K562 (cell line): Measurements from ENCODE around the gene PSRC1. TPM values are rescaled to one million over a fixed set of nuclear protein-coding genes. Genes with fewer than 3 reads are reported as not detected.
A peak's percentile ranks its signal among the peaks of the same experiment; 100 is the strongest.

Experiments used
- ARNT ChIP-seq, 2 experiments: fragments of 450-650 bp; IDR thresholded peaks; 2 replicates each; pipeline ENCODE4 v1.6.1; 2016; ENCODE audit warnings: mild to moderate bottlenecking in 1 of 2
- CBFA2T3 ChIP-seq: fragments of 450-650 bp; IDR thresholded peaks from 2 replicates; pipeline ENCODE4 v1.6.1; 2017
- FOXJ3 ChIP-seq: sonication (generic); formaldehyde crosslinking; IDR thresholded peaks from 2 replicates; pipeline ENCODE4 v1.4.0; 2020; ENCODE audit warnings: mild to moderate bottlenecking, missing genetic modification reagents
- HEY1 ChIP-seq: fragments of 250-450 bp; sonication (Bioruptor Pico); IDR thresholded peaks from 2 replicates; pipeline ENCODE4 v1.5.0; 2020; ENCODE audit warnings: mild to moderate bottlenecking, moderate library complexity, borderline replicate concordance
- KAT8 ChIP-seq: fragments of 450-650 bp; IDR thresholded peaks from 2 replicates; pipeline ENCODE4 v1.6.1; 2016; ENCODE audit warnings: low read depth, mild to moderate bottlenecking
- LEF1 ChIP-seq: fragments of 450-650 bp; IDR thresholded peaks from 2 replicates; pipeline ENCODE4 v1.6.1; 2016; ENCODE audit warnings: mild to moderate bottlenecking
- RUNX1 ChIP-seq: sonication (generic); IDR thresholded peaks from 2 replicates; pipeline ENCODE4 v1.6.1; 2016; ENCODE audit warnings: antibody characterized with exemption, low read depth
- SMARCB1 ChIP-seq: IDR thresholded peaks from 2 replicates; pipeline ENCODE4 v1.6.1; 2011; ENCODE audit warnings: improper control_type of control experiment, low read depth; ENCODE audit not compliant: insufficient read length
- YY1 ChIP-seq, 3 experiments: IDR thresholded peaks; 2 replicates each; pipeline ENCODE4 v1.6.1; 2011; ENCODE audit warnings: low read length in 2 of 3, mild to moderate bottlenecking in 2 of 3, moderate library complexity in 2 of 3, borderline replicate concordance in 1 of 3, control low read depth in 1 of 3, low read depth in 1 of 3; ENCODE audit not compliant: insufficient read depth in 3 of 3, insufficient replicate concordance in 2 of 3, control insufficient read depth in 1 of 3, insufficient read length in 1 of 3; ENCODE audit errors: extremely low read depth in 1 of 3
- ZNF143 ChIP-seq: sonication (generic); formaldehyde crosslinking; IDR thresholded peaks from 2 replicates; pipeline ENCODE4 v1.9.0; 2022; ENCODE audit warnings: mild to moderate bottlenecking, missing genetic modification reagents
- ZNF3 ChIP-seq: fragments of 250-450 bp; sonication (Bioruptor Pico); IDR thresholded peaks from 2 replicates; pipeline ENCODE4 v1.5.0; 2021; ENCODE audit warnings: mild to moderate bottlenecking, moderate library complexity
- ZNF584 ChIP-seq: fragments of 200-800 bp; sonication (Bioruptor generic); IDR thresholded peaks from 2 replicates; pipeline ENCODE4 v1.6.1; 2016; ENCODE audit warnings: low read depth, mild to moderate bottlenecking, missing genetic modification characterization, missing compliant biosample characterization
- polyA plus RNA-seq, 8 experiments: library from polyadenylated mRNA; depleted of rRNA in 4 of 8; stranded (reverse) in 5 of 8; unstranded in 3 of 8; fragments of >200 nt; fragmentation: Nextera tagmentation in 2 of 8; fragmentation: Illumina TruSeq in 1 of 8; extraction: Ambion mirVana in 2 of 8; extraction: Trizol in 1 of 8; gene quantifications; 2 replicates each; pipeline versions ENCODE4 v1.2.1 to v1.2.3, GENCODE V29; 2011 to 2014; ENCODE audit warnings: inconsistent platforms in 1 of 8, missing spikeins in 1 of 8
- total RNA-seq, 7 experiments: library from RNA; depleted of rRNA in 6 of 7; stranded (reverse); fragments of >200 nt in 6 of 7; fragmentation: Illumina TruSeq in 2 of 7; extraction: Trizol in 2 of 7; gene quantifications; 2 replicates each; pipeline versions ENCODE4 v1.2.1 to v1.2.3, GENCODE V29; 2011 to 2021; ENCODE audit warnings: low replicate concordance in 1 of 7
- TF ChIP-seq, protein P1 (sequence below): fragments of 450-650 bp; IDR thresholded peaks from 2 replicates; pipeline ENCODE4 v1.6.1; 2016; ENCODE audit warnings: low read depth
- TF ChIP-seq, protein P2 (sequence below), 3 experiments: fragments of 200-800 bp in 1 of 3; fragments of 250-450 bp in 1 of 3; fragments of 450-650 bp in 1 of 3; sonication (Bioruptor Pico) in 1 of 3; sonication (Bioruptor generic) in 1 of 3; formaldehyde crosslinking in 1 of 3; IDR thresholded peaks; 2 replicates each; pipeline versions ENCODE4 v1.6.1 to v1.8.0; 2016 to 2022; ENCODE audit warnings: mild to moderate bottlenecking in 2 of 3, missing genetic modification characterization in 2 of 3, missing compliant biosample characterization in 1 of 3, moderate library complexity in 1 of 3

The PSRC1 gene
- total and polyA plus RNA-seq, 9 of the 15 experiments (the other 6 are each of a cell fraction or from before 2014, with no cell fraction given): 6.5 to 65.2 (median 39.3) TPM

DNA sequence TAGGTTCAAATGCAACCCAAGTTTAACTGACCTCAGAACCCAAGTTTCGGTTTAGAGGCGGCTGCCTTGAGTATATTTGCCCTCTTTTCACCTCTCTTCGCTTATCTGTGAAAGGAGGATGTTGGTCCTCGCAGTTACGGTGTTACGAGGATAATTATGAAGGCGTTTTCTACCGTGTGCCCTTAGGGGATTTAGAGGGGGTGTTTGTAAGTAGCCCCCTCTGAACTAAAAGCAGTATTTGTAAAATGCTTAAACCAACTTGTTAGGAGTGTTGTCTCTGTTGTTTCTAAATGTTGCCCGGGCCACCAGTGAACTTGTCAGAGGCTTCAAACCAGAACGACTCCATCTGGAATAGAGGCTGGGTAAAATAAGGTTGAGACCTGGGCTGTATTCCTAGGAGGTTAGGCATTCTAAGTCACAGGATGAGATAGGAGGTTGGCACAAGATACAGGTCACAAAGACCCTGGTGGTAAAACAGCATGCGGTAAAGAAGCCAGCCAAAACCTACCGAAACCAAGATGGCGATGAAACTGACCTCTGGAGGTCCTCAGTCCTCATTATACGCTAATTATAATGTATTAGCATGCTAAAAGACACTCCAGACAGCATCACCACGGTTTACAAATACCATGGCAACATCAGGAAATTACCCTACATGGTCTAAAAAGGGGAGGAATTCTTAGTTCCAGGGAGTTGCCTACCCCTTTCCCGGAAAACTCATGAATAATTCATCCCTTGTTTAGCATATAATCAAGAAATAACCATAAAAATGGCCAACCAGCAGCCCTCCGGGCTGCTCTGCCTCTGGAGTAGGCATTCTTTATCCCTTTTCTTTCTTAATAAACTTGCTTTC is 1.0 kb upstream of the PSRC1 start (continued):
- TF ChIP-seq, protein P1, sequence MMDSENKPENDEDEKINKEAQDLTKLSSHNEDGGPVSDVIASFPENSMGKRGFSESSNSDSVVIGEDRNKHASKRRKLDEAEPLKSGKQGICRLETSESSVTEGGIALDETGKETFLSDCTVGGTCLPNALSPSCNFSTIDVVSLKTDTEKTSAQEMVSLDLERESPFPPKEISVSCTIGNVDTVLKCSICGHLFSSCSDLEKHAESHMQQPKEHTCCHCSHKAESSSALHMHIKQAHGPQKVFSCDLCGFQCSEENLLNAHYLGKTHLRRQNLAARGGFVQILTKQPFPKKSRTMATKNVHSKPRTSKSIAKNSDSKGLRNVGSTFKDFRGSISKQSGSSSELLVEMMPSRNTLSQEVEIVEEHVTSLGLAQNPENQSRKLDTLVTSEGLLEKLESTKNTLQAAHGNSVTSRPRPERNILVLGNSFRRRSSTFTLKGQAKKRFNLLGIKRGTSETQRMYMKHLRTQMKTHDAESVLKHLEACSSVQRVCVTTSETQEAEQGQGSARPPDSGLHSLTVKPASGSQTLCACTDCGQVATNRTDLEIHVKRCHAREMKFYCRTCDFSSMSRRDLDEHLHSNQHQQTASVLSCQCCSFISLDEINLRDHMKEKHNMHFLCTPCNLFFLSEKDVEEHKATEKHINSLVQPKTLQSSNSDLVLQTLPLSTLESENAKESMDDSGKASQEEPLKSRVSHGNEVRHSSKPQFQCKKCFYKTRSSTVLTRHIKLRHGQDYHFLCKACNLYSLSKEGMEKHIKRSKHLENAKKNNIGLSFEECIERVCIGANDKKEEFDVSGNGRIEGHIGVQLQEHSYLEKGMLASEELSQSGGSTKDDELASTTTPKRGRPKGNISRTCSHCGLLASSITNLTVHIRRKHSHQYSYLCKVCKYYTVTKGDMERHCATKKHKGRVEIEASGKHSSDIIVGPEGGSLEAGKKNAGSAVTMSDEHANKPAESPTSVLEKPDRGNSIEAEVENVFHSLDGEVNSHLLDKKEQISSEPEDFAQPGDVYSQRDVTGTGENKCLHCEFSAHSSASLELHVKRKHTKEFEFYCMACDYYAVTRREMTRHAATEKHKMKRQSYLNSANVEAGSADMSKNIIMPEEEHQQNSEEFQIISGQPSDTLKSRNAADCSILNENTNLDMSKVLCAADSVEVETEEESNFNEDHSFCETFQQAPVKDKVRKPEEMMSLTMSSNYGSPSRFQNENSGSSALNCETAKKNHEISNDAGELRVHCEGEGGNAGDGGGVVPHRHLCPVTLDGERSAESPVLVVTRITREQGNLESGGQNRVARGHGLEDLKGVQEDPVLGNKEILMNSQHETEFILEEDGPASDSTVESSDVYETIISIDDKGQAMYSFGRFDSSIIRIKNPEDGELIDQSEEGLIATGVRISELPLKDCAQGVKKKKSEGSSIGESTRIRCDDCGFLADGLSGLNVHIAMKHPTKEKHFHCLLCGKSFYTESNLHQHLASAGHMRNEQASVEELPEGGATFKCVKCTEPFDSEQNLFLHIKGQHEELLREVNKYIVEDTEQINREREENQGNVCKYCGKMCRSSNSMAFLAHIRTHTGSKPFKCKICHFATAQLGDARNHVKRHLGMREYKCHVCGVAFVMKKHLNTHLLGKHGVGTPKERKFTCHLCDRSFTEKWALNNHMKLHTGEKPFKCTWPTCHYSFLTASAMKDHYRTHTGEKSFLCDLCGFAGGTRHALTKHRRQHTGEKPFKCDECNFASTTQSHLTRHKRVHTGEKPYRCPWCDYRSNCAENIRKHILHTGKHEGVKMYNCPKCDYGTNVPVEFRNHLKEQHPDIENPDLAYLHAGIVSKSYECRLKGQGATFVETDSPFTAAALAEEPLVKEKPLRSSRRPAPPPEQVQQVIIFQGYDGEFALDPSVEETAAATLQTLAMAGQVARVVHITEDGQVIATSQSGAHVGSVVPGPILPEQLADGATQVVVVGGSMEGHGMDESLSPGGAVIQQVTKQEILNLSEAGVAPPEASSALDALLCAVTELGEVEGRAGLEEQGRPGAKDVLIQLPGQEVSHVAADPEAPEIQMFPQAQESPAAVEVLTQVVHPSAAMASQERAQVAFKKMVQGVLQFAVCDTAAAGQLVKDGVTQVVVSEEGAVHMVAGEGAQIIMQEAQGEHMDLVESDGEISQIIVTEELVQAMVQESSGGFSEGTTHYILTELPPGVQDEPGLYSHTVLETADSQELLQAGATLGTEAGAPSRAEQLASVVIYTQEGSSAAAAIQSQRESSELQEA: 0 out of 2 replicates have a peak, but pooled peaks have one; percentile 7
- 0 out of 4 replicates have a peak, but pooled peaks of 1 of the 2 experiments have one; percentile 12 for TF ChIP-seq ARNT (IDR thresholded peaks at IDR 0.05)
- TF ChIP-seq HEY1: no peak
- TF ChIP-seq ZNF584 (CRISPR knock-in tag): peak; percentile 71; the same call in 1 of the 2 replicates
- TF ChIP-seq RUNX1: no peak
- peak in 1 of 3 experiments; percentile 50 for TF ChIP-seq YY1 (IDR thresholded peaks at IDR 0.05; ENCODE audit: borderline replicate concordance in 1 of 3, control insufficient read depth in 1 of 3, extremely low read depth in 1 of 3, insufficient read depth in 3 of 3, insufficient read length in 1 of 3, insufficient replicate concordance in 2 of 3, low read depth in 1 of 3, low read length in 2 of 3)
- no peak for TF ChIP-seq CBFA2T3
- no peak for TF ChIP-seq FOXJ3 (CRISPR knock-in tag)
- peak; percentile 54 for TF ChIP-seq LEF1
- TF ChIP-seq SMARCB1: no peak
- no peak for TF ChIP-seq ZNF3 (CRISPR knock-in tag)
- TF ChIP-seq, protein P2, sequence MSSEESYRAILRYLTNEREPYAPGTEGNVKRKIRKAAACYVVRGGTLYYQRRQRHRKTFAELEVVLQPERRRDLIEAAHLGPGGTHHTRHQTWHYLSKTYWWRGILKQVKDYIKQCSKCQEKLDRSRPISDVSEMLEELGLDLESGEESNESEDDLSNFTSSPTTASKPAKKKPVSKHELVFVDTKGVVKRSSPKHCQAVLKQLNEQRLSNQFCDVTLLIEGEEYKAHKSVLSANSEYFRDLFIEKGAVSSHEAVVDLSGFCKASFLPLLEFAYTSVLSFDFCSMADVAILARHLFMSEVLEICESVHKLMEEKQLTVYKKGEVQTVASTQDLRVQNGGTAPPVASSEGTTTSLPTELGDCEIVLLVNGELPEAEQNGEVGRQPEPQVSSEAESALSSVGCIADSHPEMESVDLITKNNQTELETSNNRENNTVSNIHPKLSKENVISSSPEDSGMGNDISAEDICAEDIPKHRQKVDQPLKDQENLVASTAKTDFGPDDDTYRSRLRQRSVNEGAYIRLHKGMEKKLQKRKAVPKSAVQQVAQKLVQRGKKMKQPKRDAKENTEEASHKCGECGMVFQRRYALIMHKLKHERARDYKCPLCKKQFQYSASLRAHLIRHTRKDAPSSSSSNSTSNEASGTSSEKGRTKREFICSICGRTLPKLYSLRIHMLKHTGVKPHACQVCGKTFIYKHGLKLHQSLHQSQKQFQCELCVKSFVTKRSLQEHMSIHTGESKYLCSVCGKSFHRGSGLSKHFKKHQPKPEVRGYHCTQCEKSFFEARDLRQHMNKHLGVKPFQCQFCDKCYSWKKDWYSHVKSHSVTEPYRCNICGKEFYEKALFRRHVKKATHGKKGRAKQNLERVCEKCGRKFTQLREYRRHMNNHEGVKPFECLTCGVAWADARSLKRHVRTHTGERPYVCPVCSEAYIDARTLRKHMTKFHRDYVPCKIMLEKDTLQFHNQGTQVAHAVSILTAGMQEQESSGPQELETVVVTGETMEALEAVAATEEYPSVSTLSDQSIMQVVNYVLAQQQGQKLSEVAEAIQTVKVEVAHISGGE (CRISPR knock-in tag; IDR thresholded peaks at IDR 0.05): peak in 1 of 3 experiments; percentile 56; a peak in 1 of 6 replicates
- TF ChIP-seq ZNF143 (CRISPR knock-in tag): 0 out of 2 replicates have a peak, but pooled peaks have one; percentile 11
- TF ChIP-seq KAT8: no peak
